GM12875 (cell line): ENCODE measurements around the gene RMP24.
A peak's percentile ranks its signal among the peaks of the same experiment; 100 is the strongest.

Experiments
- H3K4me3 ChIP-seq: one replicate; pipeline ENCODE4 v1.5.1; 2011; ENCODE audit warnings: low read depth, low read length, control low read depth
- TF ChIP-seq, protein P1 (sequence below): IDR thresholded peaks from 2 replicates; pipeline ENCODE4 v1.5.1; 2011; ENCODE audit warnings: low read depth, mild to moderate bottlenecking, control low read depth, inconsistent platforms, low read length, moderate library complexity, borderline replicate concordance; ENCODE audit not compliant: insufficient read depth

Gene RMP24

DNA sequence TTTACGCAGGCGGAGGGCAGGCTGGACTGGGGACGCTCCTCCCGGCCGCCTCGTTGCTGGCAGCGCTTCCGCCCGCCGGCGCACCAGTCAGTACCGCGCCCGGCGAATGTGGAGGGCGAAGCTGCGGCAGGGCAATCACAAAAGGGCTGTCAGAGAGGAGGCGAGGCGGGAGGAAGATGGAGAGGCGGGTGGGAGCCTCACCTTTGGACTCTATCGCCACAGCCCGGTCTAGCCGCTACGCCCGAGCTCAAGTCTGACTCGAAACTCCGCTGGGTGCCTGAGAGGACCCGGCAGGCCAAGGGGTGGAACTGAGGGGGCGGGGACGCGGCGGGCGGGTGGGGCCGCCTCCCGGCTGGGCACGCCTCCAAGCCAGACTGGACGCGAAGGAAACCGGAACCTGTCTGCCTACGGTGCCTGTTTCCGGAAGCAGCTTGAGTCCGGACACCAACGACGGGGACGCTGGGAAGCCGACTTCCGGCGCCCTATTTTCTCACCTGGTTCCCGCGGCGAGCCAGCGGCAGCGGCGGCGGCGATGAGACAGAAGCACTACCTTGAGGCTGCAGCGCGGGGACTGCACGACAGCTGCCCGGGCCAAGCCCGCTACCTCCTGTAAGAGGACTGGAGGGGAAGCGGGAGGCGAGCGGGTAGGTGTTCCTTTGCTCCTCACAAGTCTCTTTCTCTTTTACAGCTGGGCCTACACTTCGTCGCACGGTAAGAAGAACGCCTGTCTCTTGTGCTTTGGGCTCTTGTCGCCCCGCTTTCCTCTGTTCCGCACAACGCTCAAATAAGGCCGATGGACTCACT is at the start of gene RMP24:
TSS of gene RMP24 (plus strand) at position 483 of the 804 bp plus-strand sequence.
- peak within 1 kb of the TSS; percentile 72 for H3K4me3 ChIP-seq
- TF ChIP-seq, protein P1, sequence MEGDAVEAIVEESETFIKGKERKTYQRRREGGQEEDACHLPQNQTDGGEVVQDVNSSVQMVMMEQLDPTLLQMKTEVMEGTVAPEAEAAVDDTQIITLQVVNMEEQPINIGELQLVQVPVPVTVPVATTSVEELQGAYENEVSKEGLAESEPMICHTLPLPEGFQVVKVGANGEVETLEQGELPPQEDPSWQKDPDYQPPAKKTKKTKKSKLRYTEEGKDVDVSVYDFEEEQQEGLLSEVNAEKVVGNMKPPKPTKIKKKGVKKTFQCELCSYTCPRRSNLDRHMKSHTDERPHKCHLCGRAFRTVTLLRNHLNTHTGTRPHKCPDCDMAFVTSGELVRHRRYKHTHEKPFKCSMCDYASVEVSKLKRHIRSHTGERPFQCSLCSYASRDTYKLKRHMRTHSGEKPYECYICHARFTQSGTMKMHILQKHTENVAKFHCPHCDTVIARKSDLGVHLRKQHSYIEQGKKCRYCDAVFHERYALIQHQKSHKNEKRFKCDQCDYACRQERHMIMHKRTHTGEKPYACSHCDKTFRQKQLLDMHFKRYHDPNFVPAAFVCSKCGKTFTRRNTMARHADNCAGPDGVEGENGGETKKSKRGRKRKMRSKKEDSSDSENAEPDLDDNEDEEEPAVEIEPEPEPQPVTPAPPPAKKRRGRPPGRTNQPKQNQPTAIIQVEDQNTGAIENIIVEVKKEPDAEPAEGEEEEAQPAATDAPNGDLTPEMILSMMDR: no peak

DNA sequence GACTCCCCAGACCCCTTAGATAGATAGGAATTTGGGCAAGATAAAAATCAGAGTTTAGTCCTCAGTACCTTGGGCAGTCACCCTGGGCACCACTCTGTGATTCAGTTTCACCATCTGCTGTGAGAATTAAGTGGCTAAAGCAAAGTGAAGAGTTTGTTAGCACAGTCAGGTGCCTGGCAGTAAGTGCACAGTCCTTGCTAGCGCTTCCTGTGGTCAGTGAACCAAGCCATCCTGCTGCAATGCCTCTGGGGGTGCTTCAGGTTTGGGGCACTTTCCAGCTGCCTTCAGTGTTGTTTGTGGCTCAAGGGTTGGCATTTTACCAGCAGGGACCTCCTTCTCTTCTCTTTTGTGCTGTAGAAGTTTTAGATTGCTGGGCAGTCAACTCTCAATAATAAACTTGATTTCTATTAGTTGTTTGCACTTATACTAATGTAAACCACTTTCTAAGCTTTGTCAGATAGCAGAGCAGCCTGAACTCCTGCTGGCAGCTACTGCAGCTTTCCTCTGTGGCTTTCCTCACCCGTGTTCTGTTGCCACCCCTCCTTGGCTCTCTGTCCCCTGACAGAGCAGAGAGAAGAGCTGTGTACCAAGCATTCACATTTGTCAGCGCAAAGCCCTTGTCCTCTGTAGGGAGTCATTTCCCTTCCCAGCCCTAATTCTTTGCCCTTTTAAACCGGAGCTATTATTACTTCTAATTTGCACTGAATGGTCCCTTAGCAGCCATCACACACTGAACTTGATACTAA is 48.4 kb upstream of the RMP24 start:
- TF ChIP-seq, protein P1: no peak
- H3K4me3 ChIP-seq: no peak overlapping the region

DNA sequence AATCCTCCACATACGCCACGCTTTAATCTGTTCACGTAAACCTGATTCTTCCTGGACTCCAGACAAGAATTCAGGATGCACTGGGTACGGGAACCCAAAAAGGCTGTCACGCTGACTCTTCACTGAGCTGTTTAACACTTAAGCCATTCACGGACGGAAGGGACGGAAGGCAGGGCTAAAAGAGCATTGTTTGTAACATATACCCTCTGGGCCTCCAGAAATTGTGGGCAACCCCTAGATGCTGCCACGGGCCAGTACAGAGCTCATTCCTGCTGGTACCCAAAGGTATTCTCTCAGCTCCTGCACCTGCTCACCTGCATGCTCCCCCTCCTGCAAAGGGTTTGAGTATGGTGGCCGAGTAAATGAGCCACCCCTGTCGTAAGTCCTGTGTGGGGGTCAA is 45.6 kb upstream of the RMP24 start:
- TF ChIP-seq, protein P1: no peak
- H3K4me3 ChIP-seq: no peak overlapping the region

DNA sequence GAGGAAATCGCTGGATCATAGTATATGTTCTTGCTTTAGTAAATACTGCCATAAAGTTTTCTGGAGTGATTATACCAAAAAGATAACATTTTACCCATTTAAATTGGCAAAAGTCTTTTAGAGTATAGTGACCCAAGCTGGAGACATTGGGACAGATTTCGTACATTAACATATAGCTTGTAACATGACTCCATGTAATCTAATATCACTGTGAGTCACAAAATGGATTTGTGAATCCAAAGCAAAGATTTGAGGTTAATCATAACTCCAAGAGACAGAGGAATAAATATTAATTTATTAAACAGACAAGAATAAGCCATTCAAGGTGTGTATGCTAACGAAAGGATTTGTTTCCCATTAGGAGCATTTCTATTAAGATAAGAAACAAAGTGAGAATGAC is 45.0 kb upstream of the RMP24 start:
- TF ChIP-seq, protein P1: no peak
- no peak overlapping the region for H3K4me3 ChIP-seq

DNA sequence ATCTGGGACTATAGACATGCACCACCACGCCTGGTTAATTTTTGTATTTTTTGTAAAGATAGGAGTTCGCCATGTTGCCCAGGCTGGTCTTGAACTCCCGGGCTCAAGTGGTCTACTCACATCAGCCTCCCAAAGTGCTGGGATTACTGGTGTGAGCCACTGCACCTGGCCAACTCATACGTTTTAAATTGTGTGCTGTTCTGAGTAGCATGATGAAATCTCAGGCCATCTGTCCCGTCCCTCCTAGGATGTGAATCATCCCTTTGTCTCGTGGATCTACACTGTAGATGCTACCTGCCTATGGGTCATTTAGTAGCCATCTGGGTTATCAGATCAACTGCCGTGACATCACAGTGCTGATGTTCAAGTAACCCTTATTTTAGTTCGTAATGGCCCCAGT is 38.5 kb upstream of the RMP24 start:
- TF ChIP-seq, protein P1: no peak
- no peak overlapping the region for H3K4me3 ChIP-seq

DNA sequence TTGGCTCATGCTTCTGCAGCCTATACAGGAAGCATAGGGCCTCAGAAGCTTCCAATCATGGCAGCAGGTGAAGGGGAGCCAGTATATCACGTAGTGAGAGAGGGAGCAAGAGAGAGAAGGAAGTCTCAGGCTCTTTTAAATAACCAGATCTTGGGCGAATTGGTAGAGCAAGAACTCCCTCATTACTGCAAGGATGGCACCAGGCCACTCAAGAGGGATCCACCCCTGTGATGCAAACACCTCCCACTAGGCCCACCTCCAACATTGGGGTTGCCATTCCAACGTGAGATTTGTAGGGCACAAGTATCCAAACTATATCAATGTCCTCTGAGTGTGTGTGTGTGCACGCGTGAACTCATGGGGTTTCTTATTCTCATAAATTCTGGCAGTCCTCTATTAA is 37.6 kb upstream of the RMP24 start:
- H3K4me3 ChIP-seq: no peak overlapping the region
- TF ChIP-seq, protein P1: no peak

DNA sequence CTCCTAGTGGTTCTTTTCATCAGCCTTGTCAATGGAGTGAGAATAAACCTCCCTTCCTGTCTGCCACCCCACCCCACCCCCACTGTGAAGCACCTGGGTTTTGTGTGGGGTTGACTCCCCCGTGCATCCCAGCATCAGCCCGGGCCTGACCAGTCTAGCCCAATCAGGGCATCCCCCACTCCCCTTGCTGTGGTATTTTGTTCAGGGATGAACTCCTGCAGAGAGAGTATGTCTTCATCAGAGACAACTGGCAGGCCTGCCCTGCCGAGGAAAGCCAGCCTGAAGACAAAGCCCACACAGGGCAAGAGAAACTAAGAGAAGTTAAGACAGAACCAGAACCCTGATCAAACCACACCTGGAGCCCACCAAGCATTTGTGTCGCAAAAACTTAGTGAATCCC is 36.7 kb upstream of the RMP24 start:
- H3K4me3 ChIP-seq: no peak overlapping the region
- TF ChIP-seq, protein P1: no peak
